ENCODE results near the gene STX18.

- TF ChIP-seq, protein P1, sequence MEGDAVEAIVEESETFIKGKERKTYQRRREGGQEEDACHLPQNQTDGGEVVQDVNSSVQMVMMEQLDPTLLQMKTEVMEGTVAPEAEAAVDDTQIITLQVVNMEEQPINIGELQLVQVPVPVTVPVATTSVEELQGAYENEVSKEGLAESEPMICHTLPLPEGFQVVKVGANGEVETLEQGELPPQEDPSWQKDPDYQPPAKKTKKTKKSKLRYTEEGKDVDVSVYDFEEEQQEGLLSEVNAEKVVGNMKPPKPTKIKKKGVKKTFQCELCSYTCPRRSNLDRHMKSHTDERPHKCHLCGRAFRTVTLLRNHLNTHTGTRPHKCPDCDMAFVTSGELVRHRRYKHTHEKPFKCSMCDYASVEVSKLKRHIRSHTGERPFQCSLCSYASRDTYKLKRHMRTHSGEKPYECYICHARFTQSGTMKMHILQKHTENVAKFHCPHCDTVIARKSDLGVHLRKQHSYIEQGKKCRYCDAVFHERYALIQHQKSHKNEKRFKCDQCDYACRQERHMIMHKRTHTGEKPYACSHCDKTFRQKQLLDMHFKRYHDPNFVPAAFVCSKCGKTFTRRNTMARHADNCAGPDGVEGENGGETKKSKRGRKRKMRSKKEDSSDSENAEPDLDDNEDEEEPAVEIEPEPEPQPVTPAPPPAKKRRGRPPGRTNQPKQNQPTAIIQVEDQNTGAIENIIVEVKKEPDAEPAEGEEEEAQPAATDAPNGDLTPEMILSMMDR (IDR thresholded peaks at IDR 0.05; ENCODE audit: low read length) = no peak
- TF ChIP-seq EZH2 (optimal IDR thresholded peaks at IDR 0.05; ENCODE audit: low read depth, low read length) (no peak), EZH2phosphoT487 (IDR thresholded peaks at IDR 0.05; ENCODE audit: low read length) (no peak)
These were observed 165.8 kb downstream of the STX18 start for GRCh38 chr4:4376074-4376473.
